Effector CD8-positive, alpha-beta T cell (primary cell): ENCODE data around the gene ASGR1.
"Not testable (repeated sequence)": the region's sequence is repeated elsewhere in the genome, so short reads cannot be mapped to it uniquely, and the experiment has no call there.

Source experiments
- DNase-seq: peaks from one replicate; lab custom pipeline; 2025; lab: John Stamatoyannopoulos, UW

ASGR1 gene

DNA sequence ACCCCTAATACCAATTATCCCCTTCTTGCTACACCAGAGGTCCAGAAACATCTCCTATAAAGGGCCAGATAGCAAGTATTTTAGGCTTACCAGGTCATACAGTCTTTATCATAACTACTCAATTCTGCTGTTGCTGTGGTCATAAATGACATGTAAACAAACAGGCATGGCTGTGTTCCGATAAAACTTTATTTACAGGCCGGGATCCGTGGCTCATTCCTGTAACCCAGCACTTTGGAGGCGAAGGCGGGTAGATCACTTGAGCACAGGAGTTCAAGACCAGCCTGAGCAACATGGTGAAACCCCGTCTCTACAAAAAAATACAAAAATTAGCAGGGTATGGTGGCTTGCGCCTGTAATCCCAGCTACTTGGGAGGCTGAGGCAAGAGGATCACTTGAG lies 12.3 kb downstream of the ASGR1 start:
- no peak for DNase-seq

DNA sequence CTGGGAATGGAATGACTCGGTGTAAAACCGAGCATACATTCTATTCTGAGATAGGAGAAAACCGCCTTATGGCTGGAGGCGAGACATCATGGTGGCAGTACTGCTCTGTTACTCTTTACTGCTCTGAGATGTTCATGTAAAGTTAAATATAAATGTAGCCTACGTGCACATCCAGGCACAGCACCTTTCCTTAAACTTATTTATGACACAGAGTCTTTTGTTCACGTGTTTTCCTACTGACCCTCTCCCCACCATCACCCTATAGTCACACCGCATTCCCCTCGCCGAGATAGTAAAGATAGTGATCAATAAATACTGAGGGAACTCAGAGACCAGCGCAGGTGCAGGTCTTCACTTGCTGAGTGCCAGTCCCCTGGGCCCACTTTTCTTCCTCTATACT lies 19.6 kb downstream of the ASGR1 start:
- not testable (repeated sequence) for DNase-seq

DNA sequence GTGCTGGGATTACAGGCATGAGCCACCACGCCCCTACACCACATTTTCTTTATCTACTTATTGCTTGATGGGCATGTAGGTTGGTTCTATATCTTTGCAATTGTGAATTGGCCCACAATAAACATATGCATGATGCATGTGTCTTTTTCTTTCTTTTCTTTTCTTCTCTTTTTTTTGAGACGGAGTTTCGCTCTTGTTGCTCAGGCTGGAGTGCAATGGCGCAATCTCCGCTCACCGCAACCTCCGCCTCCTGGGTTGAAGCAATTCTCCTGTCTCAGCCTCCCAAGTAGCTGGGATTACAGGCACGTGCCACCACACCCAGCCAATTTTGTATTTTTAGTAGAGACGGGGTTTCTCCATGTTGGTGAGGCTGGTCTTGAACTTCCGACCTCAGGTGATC lies 20.7 kb downstream of the ASGR1 start:
- not testable (repeated sequence) for DNase-seq

DNA sequence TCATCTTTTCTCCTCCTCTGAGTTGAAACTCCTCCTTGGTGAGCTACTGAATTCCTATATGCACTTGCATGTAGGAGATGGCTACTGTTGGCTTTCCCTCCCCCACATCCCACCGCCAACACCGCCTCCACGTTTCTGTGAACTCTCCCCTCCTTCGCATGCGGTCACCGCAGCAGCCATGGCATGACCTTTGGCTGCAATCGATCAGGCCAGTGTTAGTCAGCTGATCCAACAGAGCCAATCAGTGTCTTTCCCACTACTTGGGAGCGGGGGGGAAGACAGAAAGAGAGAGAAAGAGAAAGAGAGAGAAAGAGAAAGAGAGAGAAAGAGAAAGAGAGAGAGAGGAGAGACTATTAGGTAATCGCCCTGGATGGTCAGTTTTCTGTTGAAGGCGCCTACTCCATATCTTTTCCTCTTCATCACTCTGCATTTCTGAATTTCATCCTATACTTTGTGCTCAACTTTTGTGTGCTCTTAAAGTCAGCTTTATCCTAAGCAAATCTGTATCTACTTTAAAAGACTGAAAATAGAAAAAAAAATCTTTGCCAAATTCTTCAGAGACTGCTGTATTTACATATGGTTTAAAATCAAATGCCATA lies 22.7 kb downstream of the ASGR1 start:
- no peak for DNase-seq

GRCh38 chr17:7147772-7148171 lies 31.4 kb downstream of the ASGR1 start:
- DNase-seq = no peak

DNA sequence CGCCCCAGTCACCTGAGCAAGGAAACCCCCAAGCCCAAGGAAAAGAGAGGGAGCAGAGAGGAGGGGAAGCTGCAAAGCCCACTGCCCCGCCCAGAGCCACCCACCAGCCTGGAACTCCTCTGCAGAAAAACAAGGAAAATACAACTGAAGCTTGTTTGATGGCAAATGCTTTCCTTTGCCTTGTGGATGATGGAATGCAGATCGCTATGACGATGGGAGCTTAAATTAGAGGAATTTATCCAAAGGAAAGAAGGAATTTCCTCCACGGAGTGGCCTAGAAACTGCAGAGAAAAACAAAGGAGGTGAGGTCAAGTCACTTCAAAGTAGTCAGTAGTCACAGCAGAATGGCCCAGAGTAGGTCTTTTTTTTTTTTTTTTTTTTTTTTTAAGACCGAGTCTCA lies 33.1 kb downstream of the ASGR1 start:
- DNase-seq = no peak

- DNase-seq = no peak
Observed at GRCh38 chr17:7144213-7144612, 35.0 kb downstream of the ASGR1 start.

DNA sequence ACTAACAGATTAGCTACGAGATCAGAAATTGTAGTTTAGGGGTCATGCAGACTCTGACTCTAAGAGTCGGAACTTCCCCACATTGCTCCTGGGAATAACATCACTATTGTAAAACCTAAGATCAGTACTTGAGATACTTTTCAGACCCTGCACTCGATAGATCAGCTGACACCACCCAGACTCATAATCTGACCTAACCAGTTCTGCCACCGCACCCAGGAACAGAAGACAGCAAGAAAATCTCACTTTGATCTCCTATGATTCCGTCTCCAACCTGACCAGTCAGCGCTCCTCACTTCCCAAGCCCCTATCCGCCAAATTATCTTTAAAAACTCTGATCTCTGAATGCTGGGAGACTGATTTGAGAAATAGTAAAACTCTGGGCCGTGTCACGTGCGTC lies 37.3 kb downstream of the ASGR1 start:
- no peak for DNase-seq

DNA sequence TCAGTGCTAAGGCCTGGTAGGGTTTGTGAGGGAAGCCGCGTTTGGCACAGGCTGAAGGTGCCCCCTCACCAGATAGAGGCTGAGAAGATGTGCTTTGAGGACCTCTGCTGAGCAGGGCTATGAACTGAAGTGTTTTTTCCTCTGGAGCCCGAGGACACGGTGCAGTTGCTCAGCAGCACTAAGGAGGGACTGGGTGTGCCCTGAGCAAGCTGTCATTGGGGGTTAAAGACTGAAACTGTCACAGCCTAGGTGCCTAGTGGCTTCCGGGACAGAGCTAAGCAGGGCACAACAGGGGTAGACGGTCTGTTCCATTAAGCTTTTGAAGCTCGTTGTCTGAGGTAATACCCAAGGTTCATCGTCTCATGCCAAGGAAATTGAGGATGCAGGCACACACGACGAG lies 39.8 kb downstream of the ASGR1 start:
- no peak for DNase-seq

DNA sequence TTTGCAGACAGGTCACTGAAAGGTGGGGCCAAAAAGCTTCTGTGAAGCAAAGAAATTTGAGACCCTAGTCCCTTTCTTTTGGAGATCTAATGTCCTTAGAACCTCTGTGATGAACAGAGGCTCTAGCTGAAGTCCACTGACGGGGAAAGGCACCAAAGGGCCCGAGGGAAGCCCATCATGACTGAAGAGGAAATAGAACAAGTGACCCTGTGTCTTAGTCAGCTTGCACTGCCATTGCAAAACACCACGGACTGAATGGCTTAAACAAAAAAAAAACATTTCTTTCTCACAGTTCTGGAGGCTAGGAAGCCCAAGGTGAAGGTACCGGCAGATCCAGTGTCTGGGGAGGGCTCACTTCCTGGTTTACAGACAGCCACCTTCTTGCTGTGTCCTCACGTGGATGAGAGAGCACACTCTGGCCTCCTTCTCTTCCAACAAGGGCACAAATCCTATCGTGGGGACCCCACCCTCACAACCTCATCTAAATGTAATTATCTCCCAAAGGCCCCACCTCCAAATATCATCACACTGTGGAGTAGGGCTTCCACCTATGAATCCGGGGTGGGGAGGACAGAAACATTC lies 40.3 kb downstream of the ASGR1 start:
- no peak for DNase-seq

DNA sequence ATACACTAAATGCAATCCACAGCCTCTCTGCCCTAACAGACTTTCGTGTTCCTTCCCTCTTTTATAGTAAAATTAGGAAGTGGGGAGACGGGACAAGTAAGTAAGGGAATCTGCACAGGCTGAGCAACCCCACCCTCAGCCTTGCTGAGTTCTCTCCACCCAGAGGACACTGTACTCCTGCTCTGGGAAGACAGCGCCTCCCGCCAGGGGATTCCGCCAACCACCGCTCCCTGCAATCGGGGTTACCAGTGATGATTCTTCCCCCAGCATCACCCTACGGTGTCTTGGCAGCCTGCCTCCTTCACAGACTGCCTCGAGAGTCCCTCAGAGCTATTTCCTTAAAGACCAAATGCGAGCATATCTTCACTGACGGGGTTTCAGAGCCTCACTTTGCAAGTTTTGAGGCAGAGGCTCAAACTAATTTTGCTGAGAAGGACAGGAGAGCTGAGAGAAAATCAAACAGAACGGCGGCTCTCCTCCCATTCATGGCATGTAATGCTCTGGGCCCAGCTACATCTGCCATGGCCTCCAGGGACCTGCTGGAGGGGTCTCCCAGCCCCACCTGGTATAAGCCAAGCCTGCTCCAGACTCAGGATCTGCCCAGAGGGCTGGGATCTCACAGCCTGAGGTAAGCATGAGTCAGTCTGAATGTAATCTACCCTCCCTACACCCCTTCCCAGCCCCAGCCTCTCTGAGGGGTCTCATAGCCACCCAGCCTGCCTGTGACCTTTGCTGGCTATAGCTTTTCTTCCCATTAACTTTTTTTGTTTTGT lies 41.8 kb downstream of the ASGR1 start:
- DNase-seq = no peak

GRCh38 chr17:7136266-7136877 lies 42.8 kb downstream of the ASGR1 start:
- peak; percentile 68 for DNase-seq

DNA sequence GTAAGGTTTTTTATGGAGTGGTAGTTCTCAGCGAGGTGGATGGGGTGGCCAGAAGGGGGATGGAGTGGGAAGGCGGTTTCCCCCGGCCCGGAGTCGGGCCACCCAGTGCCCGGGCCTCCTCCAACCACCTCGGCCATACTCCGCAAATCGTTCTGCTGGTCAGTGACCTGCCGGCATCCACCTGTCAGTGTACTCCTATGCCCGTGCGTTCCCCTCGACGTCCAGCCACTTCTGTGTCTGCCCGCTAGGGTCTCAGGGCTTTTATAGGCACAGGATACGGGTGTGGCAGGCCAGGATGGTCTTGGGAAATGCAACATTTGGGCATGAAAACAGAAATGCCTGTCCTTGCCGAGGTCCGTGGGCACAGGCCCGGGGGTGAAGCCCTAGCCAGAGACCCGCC lies 45.3 kb downstream of the ASGR1 start:
- no peak for DNase-seq

DNA sequence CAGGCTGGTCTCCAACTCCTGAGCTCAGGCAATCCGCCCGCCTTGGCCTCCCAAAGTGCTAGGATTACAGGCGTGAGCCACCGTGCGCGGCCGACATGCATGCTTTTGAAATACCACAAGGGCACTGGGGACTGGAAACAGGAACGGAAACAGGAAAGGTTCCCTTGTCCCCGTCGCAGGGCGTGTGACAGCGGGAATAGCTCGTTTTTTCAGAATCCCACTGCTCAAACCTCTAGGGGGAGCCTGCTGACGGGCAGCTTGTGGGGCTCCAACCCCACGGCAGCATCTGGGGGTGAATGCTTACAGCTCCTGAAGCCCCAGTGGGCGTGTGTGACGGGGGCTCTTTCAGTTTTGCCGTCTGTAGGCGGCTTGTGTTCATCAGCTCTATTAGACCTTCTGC lies 45.7 kb downstream of the ASGR1 start:
- peak; percentile 21 for DNase-seq

- peak; percentile 44 for DNase-seq
Observed at GRCh38 chr17:7132511-7133094, 46.6 kb downstream of the ASGR1 start.

- no peak for DNase-seq
Observed at GRCh38 chr17:7131423-7131791, 47.8 kb downstream of the ASGR1 start.

- DNase-seq = no peak
Observed at GRCh38 chr17:7130621-7131422, 48.3 kb downstream of the ASGR1 start.

- DNase-seq = no peak
Observed at GRCh38 chr17:7129311-7129710, 49.9 kb downstream of the ASGR1 start.

GRCh38 chr17:7128160-7128559 lies 51.0 kb downstream of the ASGR1 start:
- DNase-seq = no peak

DNA sequence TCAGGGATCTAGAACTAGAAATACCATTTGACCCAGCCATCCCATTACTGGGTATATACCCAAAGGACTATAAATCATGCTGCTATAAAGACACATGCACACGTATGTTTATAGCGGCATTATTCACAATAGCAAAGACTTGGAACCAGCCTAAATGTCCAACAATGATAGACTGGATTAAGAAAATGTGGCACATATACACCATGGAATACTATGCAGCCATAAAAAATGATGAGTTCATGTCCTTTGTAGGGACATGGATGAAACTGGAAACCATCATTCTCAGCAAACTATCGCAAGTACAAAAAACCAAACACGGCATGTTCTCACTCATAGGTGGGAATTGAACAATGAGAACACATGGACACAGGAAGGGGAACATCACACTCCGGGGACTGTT lies 51.7 kb downstream of the ASGR1 start:
- DNase-seq = not testable (repeated sequence)

DNA sequence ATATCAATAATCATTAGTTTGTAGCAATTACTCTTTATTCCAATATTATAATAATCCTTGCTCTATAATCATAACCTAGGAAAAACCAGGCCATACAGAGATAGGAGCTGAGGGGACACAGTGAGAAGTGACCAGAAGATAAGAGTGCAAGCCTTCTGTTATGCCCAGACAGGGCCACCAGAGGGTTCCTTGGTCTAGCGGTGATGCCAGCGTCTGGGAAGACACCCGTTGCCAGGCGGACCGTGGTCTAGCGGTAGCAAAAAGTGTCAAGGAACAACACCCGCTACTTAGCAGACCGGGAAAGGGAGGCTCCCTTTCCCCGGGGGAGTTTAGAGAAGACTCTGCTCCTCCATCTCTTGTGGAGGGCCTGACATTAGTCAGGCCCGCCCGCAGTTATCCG lies 52.8 kb downstream of the ASGR1 start:
- DNase-seq = not testable (repeated sequence)

DNA sequence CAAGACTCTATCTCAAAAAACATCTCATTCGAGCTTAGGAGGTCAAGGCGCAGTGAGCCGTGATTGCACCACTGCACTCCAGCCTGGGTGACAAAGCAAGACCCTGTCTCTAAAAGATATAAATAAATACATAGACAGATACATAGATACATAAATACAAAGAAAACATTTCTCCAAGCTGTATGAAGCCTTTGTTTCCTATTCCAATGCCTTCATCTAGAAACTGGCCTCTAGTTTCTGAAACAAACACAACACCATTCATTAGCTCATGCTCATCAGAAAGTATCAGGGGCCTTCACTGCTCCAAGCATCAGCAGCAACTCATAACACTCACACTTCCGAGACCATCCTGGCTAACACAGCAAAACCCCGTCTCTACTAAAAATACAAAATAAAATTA lies 54.2 kb downstream of the ASGR1 start:
- DNase-seq = no peak
